Measurements from ENCODE around the gene STPG3. TPM values are rescaled to one million over a fixed set of nuclear protein-coding genes. Genes with fewer than 3 reads are reported as not detected.
A peak's percentile ranks its signal among the peaks of the same experiment; 100 is the strongest.

STPG3 gene
- total and polyA plus RNA-seq, 2 experiments from 2014 or later: not detected

GRCh38 chr9:137252555-137253506 lies 1.7 kb downstream of the STPG3 start:
- ATAC-seq (peak; percentile 68), DNase-seq (ENCODE audit: low spot score) (peak; percentile 60)
- Histone ChIP-seq H3K79me2 (replicated peaks; ENCODE audit: insufficient read depth) (peaks cover 20% of the 10 kb centered on the region), H3K4me2 (no peak overlapping the region), H3K4me1 (ENCODE audit: insufficient read depth) (peaks cover 13% of the 10 kb centered on the region; the same call in 1 of the 2 replicates), H3K9me2 (ENCODE audit: insufficient read depth) (no peaks in the 10 kb centered on the region), H3K4me3 (no peak overlapping the region), H2AFZ (no peak overlapping the region), H4K20me1 (replicated peaks; ENCODE audit: insufficient read depth) (no peaks in the 10 kb centered on the region; the same call in 1 of the 2 replicates), H3F3A (replicated peaks; ENCODE audit: low read depth) (peaks cover 5% of the 10 kb centered on the region), H3K27ac (ENCODE audit: low read depth) (no peak overlapping the region), H3K27me3 (ENCODE audit: insufficient read depth) (peaks cover 4% of the 10 kb centered on the region; the same call in 1 of the 2 replicates), H3K36me3 (ENCODE audit: insufficient read depth) (no peaks in the 10 kb centered on the region; the same call in 1 of the 2 replicates)
- Mint-ChIP-seq H3K4me1 (peaks cover 11% of the 10 kb centered on the region), H3K27ac (no peak overlapping the region), H3K9me3 (no peaks in the 10 kb centered on the region), H3K36me3 (ENCODE audit: low read depth) (peaks cover 8% of the 10 kb centered on the region; the same call in 2 of the 3 replicates), H3K4me3 (no peak overlapping the region; the same call in 2 of the 3 replicates), H3K27me3 (ENCODE audit: insufficient read depth, low read depth, poor library complexity) (peaks cover 21% of the 10 kb centered on the region)
- TF ChIP-seq EZH2phosphoT487 (IDR thresholded peaks at IDR 0.05; ENCODE audit: unreplicated experiment) (no peak), CREB1 (CRISPR knock-in tag; IDR thresholded peaks at IDR 0.05; ENCODE audit: low read depth) (no peak), STAT1 (IDR thresholded peaks at IDR 0.05; ENCODE audit: unreplicated experiment) (no peak), EZH2 (IDR thresholded peaks at IDR 0.05; ENCODE audit: low read depth, unreplicated experiment) (no peak), ZNF462 (CRISPR knock-in tag; IDR thresholded peaks at IDR 0.05) (no peak), ETS1 (IDR thresholded peaks at IDR 0.05) (no peak), ZNF114 (CRISPR knock-in tag; IDR thresholded peaks at IDR 0.05) (no peak), ZNF331 (CRISPR knock-in tag; IDR thresholded peaks at IDR 0.05; ENCODE audit: low read depth) (no peak), CTCF (conservative IDR thresholded peaks at IDR 0.05; ENCODE audit: low read depth in 2 of 2) (no peak), NANOG (IDR thresholded peaks at IDR 0.05; ENCODE audit: borderline replicate concordance) (no peak), POLR2AphosphoS5 (IDR thresholded peaks at IDR 0.05; ENCODE audit: low read depth) (no peak), JUNB (IDR thresholded peaks at IDR 0.05; ENCODE audit: unreplicated experiment) (no peak), REST (IDR thresholded peaks at IDR 0.05; ENCODE audit: unreplicated experiment) (no peak)

All from GM23338 (cell line).